Measurements from ENCODE around the gene B4GALT2. TPM values are rescaled to one million over a fixed set of nuclear protein-coding genes. Genes with fewer than 3 reads are reported as not detected.

B4GALT2 gene
- total RNA-seq, 1 experiment from 2014 or later: 70.9 TPM

- no peak overlapping the region for H3K23ac ChIP-seq (ENCODE audit: insufficient read length, low read depth, low read length)
- Mint-ChIP-seq H3K27ac (peak overlapping the region in 2 of 3 experiments; percentile 79; a peak in 4 of 7 replicates), H3K4me3 (peak overlapping the region; percentile 82 to 95), H3K36me3 (ENCODE audit: insufficient read depth in 1 of 3, low read depth in 3 of 3) (peaks cover 23 to 50% (median 38%) of the 10 kb centered on the region in 3 experiments; a peak in 6 of 7 replicates), H3K27me3 (ENCODE audit: low read depth) (no peaks in the 10 kb centered on the region), H3K9me3 (no peaks in the 10 kb centered on the region; a peak in 1 of 5 replicates), H3K4me1 (peaks cover 36 to 42% of the 10 kb centered on the region in 2 experiments)
- H2BK5ac ChIP-seq (ENCODE audit: insufficient read length, low read length): no peak overlapping the region
- H3K79me2 ChIP-seq (ENCODE audit: insufficient read depth, low read length): peaks cover 3% of the 10 kb centered on the region; the same call in 1 of the 2 replicates
- H4K91ac ChIP-seq (ENCODE audit: insufficient read length, low read depth, low read length): no peak overlapping the region
- H3K9ac ChIP-seq (ENCODE audit: extremely low read depth, insufficient read length, low read length): peak overlapping the region; percentile 53
- no peak overlapping the region for H2BK120ac ChIP-seq (ENCODE audit: low read depth, low read length, poor library complexity, severe bottlenecking)
- no peak overlapping the region for H3K4ac ChIP-seq (ENCODE audit: low read depth, low read length)
- H2BK12ac ChIP-seq (ENCODE audit: insufficient read length, low read depth, low read length): no peak overlapping the region
- DNase-seq: no peak
- no peaks in the 10 kb centered on the region for H3K9me3 ChIP-seq (ENCODE audit: control insufficient read depth, low read depth, low read length)
- peaks cover 23% of the 10 kb centered on the region for H3K23me2 ChIP-seq (ENCODE audit: insufficient read length, low read depth, low read length, poor library complexity, severe bottlenecking)
- H3K27me3 ChIP-seq (ENCODE audit: insufficient read depth, low read length): no peaks in the 10 kb centered on the region
- no peak overlapping the region for H4K8ac ChIP-seq (replicated peaks; ENCODE audit: insufficient read length, low read depth, low read length)
- H3K79me1 ChIP-seq (ENCODE audit: insufficient read depth, low read depth, low read length, poor library complexity, severe bottlenecking): peaks cover 9% of the 10 kb centered on the region
- H3K4me2 ChIP-seq (ENCODE audit: insufficient read depth, insufficient read length, low read length): peak overlapping the region; percentile 82
- H3K56ac ChIP-seq (ENCODE audit: insufficient read length, low read depth, low read length): no peak overlapping the region
- H3K27ac ChIP-seq (ENCODE audit: insufficient read length, low read depth, low read length): no peak overlapping the region
- peak overlapping the region; percentile 12 for H3K18ac ChIP-seq (ENCODE audit: insufficient read length, low read depth, low read length)
- no peak overlapping the region for H2BK15ac ChIP-seq (ENCODE audit: low read depth, low read length)
- H3K4me1 ChIP-seq (ENCODE audit: insufficient read depth, low read length): peaks cover 6% of the 10 kb centered on the region; the same call in 1 of the 2 replicates
- no peaks in the 10 kb centered on the region for H4K20me1 ChIP-seq (ENCODE audit: control insufficient read depth, insufficient read depth, insufficient read length)
- no peak overlapping the region for H3T11ph ChIP-seq (ENCODE audit: low read length)
- H3K14ac ChIP-seq (ENCODE audit: insufficient read depth, low read length): peak overlapping the region; percentile 82
- TF ChIP-seq, protein P1, sequence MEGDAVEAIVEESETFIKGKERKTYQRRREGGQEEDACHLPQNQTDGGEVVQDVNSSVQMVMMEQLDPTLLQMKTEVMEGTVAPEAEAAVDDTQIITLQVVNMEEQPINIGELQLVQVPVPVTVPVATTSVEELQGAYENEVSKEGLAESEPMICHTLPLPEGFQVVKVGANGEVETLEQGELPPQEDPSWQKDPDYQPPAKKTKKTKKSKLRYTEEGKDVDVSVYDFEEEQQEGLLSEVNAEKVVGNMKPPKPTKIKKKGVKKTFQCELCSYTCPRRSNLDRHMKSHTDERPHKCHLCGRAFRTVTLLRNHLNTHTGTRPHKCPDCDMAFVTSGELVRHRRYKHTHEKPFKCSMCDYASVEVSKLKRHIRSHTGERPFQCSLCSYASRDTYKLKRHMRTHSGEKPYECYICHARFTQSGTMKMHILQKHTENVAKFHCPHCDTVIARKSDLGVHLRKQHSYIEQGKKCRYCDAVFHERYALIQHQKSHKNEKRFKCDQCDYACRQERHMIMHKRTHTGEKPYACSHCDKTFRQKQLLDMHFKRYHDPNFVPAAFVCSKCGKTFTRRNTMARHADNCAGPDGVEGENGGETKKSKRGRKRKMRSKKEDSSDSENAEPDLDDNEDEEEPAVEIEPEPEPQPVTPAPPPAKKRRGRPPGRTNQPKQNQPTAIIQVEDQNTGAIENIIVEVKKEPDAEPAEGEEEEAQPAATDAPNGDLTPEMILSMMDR (conservative IDR thresholded peaks at IDR 0.05): no peak
- no peak overlapping the region for H2BK20ac ChIP-seq (ENCODE audit: low read depth, low read length, poor library complexity, severe bottlenecking)
- WGBS (ENCODE audit: extremely low coverage, insufficient read length, low lambda C conversion rate): no CpG with 5 or more reads among the region's 34 CpGs
- H2AK5ac ChIP-seq (ENCODE audit: insufficient read length, low read length): no peak overlapping the region
- H4K5ac ChIP-seq (ENCODE audit: insufficient read length, low read depth, low read length): no peak overlapping the region
- no peak overlapping the region for H2AFZ ChIP-seq (ENCODE audit: low read length)
Observed at GRCh38 chr1:43975249-43975961, 3.6 kb upstream of the B4GALT2 start.
